ENCODE measurements around the gene NAA40.

- no peak for TF ChIP-seq CTCF (conservative IDR thresholded peaks at IDR 0.05; ENCODE audit: low read length)
- no peak for TF ChIP-seq EZH2phosphoT487 (IDR thresholded peaks at IDR 0.05; ENCODE audit: borderline replicate concordance)
These were observed 48.4 kb upstream of the NAA40 start for GRCh38 chr11:63890368-63890767.
